MCF 10A (cell line): ENCODE measurements around the gene YBEY. TPM values are rescaled to one million over a fixed set of nuclear protein-coding genes. Genes with fewer than 3 reads are reported as not detected.

Source experiments
- BruUV-seq: library from RNA; stranded (reverse); fragments of 400-500 nt; replicated peaks from 2 replicates; lab custom pipeline; 2021; lab: Mats Ljungman, UMichigan
- CTCF ChIA-PET: fragments of 300-600 bp; sonication (Branson Sonifier 250); formaldehyde crosslinking; extraction: SDS; loops from one replicate; lab custom pipeline; 2021; ENCODE audit warnings: antibody characterized with exemption, inconsistent platforms; lab: Yijun Ruan, JAX
- POLR2A ChIA-PET: fragments of 300-600, 350-650 bp; sonication (Branson Sonifier 250); formaldehyde crosslinking; extraction: SDS; loops from one replicate; lab custom pipeline; 2020; ENCODE audit warnings: antibody characterized with exemption, inconsistent platforms; lab: Yijun Ruan, JAX
- DNase-seq: peaks from one replicate; pipeline ENCODE4 v3.0.0-alpha.2; 2018; ENCODE audit not compliant: unreplicated experiment
- H3K27ac Mint-ChIP-seq: one replicate; pipeline ENCODE4 v1.8.0; 2022; ENCODE audit warnings: mild to moderate bottlenecking, low read depth, mixed read lengths; ENCODE audit not compliant: unreplicated experiment
- H3K27me3 Mint-ChIP-seq: one replicate; pipeline ENCODE4 v1.8.0; 2022; ENCODE audit warnings: mixed read lengths; ENCODE audit not compliant: insufficient read depth, unreplicated experiment
- H3K36me3 Mint-ChIP-seq: one replicate; pipeline ENCODE4 v1.8.0; 2022; ENCODE audit warnings: mild to moderate bottlenecking, moderate library complexity, mixed read lengths; ENCODE audit not compliant: insufficient read depth, unreplicated experiment
- H3K4me1 Mint-ChIP-seq: one replicate; pipeline ENCODE4 v1.8.0; 2022; ENCODE audit warnings: mixed read lengths; ENCODE audit not compliant: insufficient read depth, unreplicated experiment
- H3K4me3 Mint-ChIP-seq: one replicate; pipeline ENCODE4 v1.8.0; 2022; ENCODE audit warnings: mild to moderate bottlenecking, moderate library complexity, mixed read lengths; ENCODE audit not compliant: unreplicated experiment
- H3K9me3 Mint-ChIP-seq: one replicate; pipeline ENCODE4 v1.8.0; 2022; ENCODE audit warnings: mixed read lengths; ENCODE audit not compliant: unreplicated experiment
- CTCF ChIP-seq: fragments of 200-600 bp; IDR thresholded peaks from one replicate; pipeline ENCODE4 v1.8.0; 2022; ENCODE audit warnings: antibody characterized with exemption, mild to moderate bottlenecking; ENCODE audit not compliant: unreplicated experiment
- intact Hi-C: fragments of 100-400 bp; cut with micrococcal nuclease; formaldehyde crosslinking; loops from 2 replicates; pipeline ENCODE4 v1.14.1; 2022
- total RNA-seq: library from RNA; stranded (reverse); gene quantifications from 2 replicates; pipeline ENCODE4 v1.2.3, GENCODE V29; 2022

The YBEY gene
- total RNA-seq, 1 experiment from 2014 or later = 26.7 TPM

DNA sequence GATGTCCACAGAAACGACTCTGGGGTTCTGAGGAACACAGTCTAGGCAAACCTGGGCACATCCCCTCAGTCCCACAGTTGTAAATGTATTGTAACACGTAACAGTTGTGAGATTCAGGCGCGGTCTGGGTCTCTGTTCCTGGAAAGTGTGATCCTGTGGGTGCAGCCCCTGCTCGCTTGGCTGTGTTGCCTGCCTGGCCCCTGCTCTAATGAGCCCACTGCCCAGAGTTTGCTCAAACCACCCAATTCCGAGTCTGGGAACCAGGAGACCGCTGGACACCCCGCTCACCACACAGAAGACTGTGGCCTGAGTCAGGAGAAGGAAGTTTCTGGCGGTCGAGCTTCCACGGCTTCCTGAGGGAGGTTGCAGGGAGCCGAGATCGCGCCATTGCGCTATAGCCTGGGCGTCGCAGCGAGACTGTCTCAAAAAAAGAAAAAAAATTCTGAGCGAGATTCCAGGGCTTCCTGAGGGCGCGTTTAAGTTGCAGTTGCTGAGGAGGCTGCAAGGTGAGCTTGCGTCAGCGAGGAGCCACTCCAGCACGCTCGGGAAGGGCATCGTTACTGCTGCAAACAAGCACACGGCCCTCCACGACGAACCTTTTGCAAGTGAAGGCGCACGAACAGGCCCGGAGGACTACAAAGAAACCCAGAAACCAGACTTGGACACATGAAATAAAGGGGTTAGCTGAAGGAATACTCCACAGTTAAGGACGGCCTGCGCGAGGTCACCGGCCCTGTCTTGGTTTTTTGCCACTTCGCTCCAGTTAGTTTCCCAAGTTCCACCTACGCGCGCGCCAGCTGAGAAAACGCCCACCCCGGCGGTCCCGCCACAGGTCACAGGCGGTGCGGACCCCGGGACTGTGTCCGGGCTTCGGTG, 36.4 kb downstream of the YBEY start:
- Mint-ChIP-seq H3K36me3 (peaks cover 11% of the 10 kb centered on the region), H3K4me1 (peaks cover 18% of the 10 kb centered on the region), H3K27ac (peak overlapping the region; percentile 75), H3K27me3 (no peaks in the 10 kb centered on the region), H3K9me3 (no peaks in the 10 kb centered on the region), H3K4me3 (peak overlapping the region; percentile 86)
- ChIA-PET POLR2A (interaction anchor here (0.7 to 1.8 kb wide), 12 partner anchors 9 to 315 kb away, joined by 3 to 15 read pairs (median 4); partner anchors contain the start of genes MCM3AP and YBEY), CTCF (interaction anchor here (0.7 kb wide), 1 partner anchor 98 kb away, joined by 3 read pairs; no protein-coding TSS in a partner anchor)
- DNase-seq = peak; percentile 21
- TF ChIP-seq CTCF = no peak
- BruUV-seq = no TSS peak
- intact Hi-C loops = no loop called here

GRCh38 chr21:46323227-46323709, 37.1 kb downstream of the YBEY start:
- no peak for TF ChIP-seq CTCF
- H3K4me1 Mint-ChIP-seq = peaks cover 18% of the 10 kb centered on the region
- ChIA-PET CTCF (interaction anchor here (0.7 kb wide), 1 partner anchor 98 kb away, joined by 3 read pairs; no protein-coding TSS in a partner anchor), POLR2A (interaction anchor here (0.7 to 1.8 kb wide), 11 partner anchors 10 to 314 kb away, joined by 3 to 15 read pairs (median 5); partner anchors contain the start of genes MCM3AP and YBEY)
- intact Hi-C loops = no loop called here
- H3K36me3 Mint-ChIP-seq = peaks cover 17% of the 10 kb centered on the region
- no peak for DNase-seq
- H3K9me3 Mint-ChIP-seq = no peaks in the 10 kb centered on the region
- H3K27me3 Mint-ChIP-seq = no peaks in the 10 kb centered on the region
- peak overlapping the region; percentile 86 for H3K4me3 Mint-ChIP-seq
- TSS peak; percentile 51 for BruUV-seq
- peak overlapping the region; percentile 75 for H3K27ac Mint-ChIP-seq

GRCh38 chr21:46323710-46324389, 37.7 kb downstream of the YBEY start, which contains the start of the genes C21orf58 and PCNT:
Gene C21orf58, minus strand, starts transcription at chr21:46323870. Its CDS starts 1,132 bp downstream, at chr21:46322738.
Gene PCNT, plus strand, starts transcription at chr21:46324156. Its CDS starts 73 bp downstream, at chr21:46324229.
- intact Hi-C loops = no loop called here
- H3K27ac Mint-ChIP-seq = peak within 1 kb of the TSS; percentile 94
- no peak for TF ChIP-seq CTCF
- no TSS peak for BruUV-seq
- POLR2A ChIA-PET = interaction anchor here (0.6 to 1.8 kb wide), 7 partner anchors 11 to 314 kb away, joined by 3 to 15 read pairs (median 5); partner anchors contain the start of genes MCM3AP and YBEY
- DNase-seq = peak; percentile 97
- no peaks in the 10 kb centered on the region for H3K27me3 Mint-ChIP-seq
- peaks cover 23% of the 10 kb centered on the region for H3K36me3 Mint-ChIP-seq
- peak within 1 kb of the TSS; percentile 86 for H3K4me3 Mint-ChIP-seq
- CTCF ChIA-PET = no interaction called here
- peaks cover 18% of the 10 kb centered on the region for H3K4me1 Mint-ChIP-seq
- no peaks in the 10 kb centered on the region for H3K9me3 Mint-ChIP-seq
